Mesendoderm (in vitro differentiated cells): Measurements from ENCODE around the gene CCDC184.
"Not testable (repeated sequence)": the region's sequence is repeated elsewhere in the genome, so short reads cannot be mapped to it uniquely, and the experiment has no call there.

Source experiments
- DNase-seq: peaks from one replicate; pipeline ENCODE4 v3.0.0; 2013
- H2AK5ac ChIP-seq: 2 replicates; pipeline ENCODE4 v1.6.1; 2013; ENCODE audit warnings: low read length, inconsistent platforms
- H2BK120ac ChIP-seq: 2 replicates; pipeline ENCODE4 v1.6.1; 2013; ENCODE audit warnings: low read depth, mild to moderate bottlenecking, low read length, moderate library complexity, mixed read lengths
- H2BK15ac ChIP-seq: replicated peaks from 2 replicates; pipeline ENCODE4 v1.6.1; 2013; ENCODE audit warnings: low read depth, mild to moderate bottlenecking, moderate library complexity
- H2BK5ac ChIP-seq: 2 replicates; pipeline ENCODE4 v1.6.1; 2013; ENCODE audit warnings: low read length, inconsistent platforms
- H3K18ac ChIP-seq: 2 replicates; pipeline ENCODE4 v1.6.1; 2013; ENCODE audit warnings: mild to moderate bottlenecking, low read length, mixed read lengths
- H3K23ac ChIP-seq: one replicate; pipeline ENCODE4 v1.6.1; 2013; ENCODE audit warnings: low read length
- H3K27ac ChIP-seq: 2 replicates; pipeline ENCODE4 v1.5.1; 2013; ENCODE audit warnings: low read depth, mild to moderate bottlenecking, inconsistent platforms, low read length, moderate library complexity
- H3K27me3 ChIP-seq: 2 replicates; pipeline ENCODE4 v1.6.1; 2013; ENCODE audit warnings: low read length, control low read depth, mild to moderate bottlenecking, inconsistent platforms; ENCODE audit not compliant: insufficient read depth, poor library complexity
- H3K36me3 ChIP-seq: 2 replicates; pipeline ENCODE4 v1.6.1; 2013; ENCODE audit warnings: low read length, inconsistent platforms; ENCODE audit not compliant: control insufficient read depth, insufficient read depth
- H3K4ac ChIP-seq: one replicate; pipeline ENCODE4 v1.6.1; 2013; ENCODE audit warnings: low read depth, mild to moderate bottlenecking, low read length, moderate library complexity
- H3K4me1 ChIP-seq: 2 replicates; pipeline ENCODE4 v1.6.1; 2013; ENCODE audit warnings: low read depth, low read length, inconsistent platforms; ENCODE audit not compliant: control insufficient read depth
- H3K4me2 ChIP-seq: 2 replicates; pipeline ENCODE4 v1.6.1; 2013; ENCODE audit warnings: low read length
- H3K4me3 ChIP-seq: 2 replicates; pipeline ENCODE4 v1.5.1; 2013; ENCODE audit warnings: mild to moderate bottlenecking, low read length
- H3K56ac ChIP-seq: one replicate; pipeline ENCODE4 v1.6.1; 2013; ENCODE audit warnings: low read length
- H3K79me1 ChIP-seq: 2 replicates; pipeline ENCODE4 v1.6.1; 2013; ENCODE audit warnings: low read length, inconsistent platforms
- H3K79me2 ChIP-seq: 2 replicates; pipeline ENCODE4 v1.6.1; 2013; ENCODE audit warnings: mild to moderate bottlenecking, low read length; ENCODE audit not compliant: control insufficient read depth, insufficient read depth
- H3K9ac ChIP-seq: 2 replicates; pipeline ENCODE4 v1.6.1; 2013; ENCODE audit warnings: low read length, inconsistent platforms
- H4K5ac ChIP-seq: one replicate; pipeline ENCODE4 v1.6.1; 2013; ENCODE audit warnings: low read length
- H4K8ac ChIP-seq: one replicate; pipeline ENCODE4 v1.6.1; 2013; ENCODE audit warnings: low read depth, mild to moderate bottlenecking, control low read depth, low read length, moderate library complexity
- WGBS: extraction: QIAGEN DNeasy Blood & Tissue Kit; methylation state at CpG from one replicate; pipeline ENCODE4 v1.1.7; 2013; ENCODE audit warnings: low lambda C conversion rate, missing lambda C conversion rate; ENCODE audit not compliant: insufficient coverage; ENCODE audit errors: extremely low coverage; 5-methylcytosine and 5-hydroxymethylcytosine counted together

CCDC184 gene

DNA sequence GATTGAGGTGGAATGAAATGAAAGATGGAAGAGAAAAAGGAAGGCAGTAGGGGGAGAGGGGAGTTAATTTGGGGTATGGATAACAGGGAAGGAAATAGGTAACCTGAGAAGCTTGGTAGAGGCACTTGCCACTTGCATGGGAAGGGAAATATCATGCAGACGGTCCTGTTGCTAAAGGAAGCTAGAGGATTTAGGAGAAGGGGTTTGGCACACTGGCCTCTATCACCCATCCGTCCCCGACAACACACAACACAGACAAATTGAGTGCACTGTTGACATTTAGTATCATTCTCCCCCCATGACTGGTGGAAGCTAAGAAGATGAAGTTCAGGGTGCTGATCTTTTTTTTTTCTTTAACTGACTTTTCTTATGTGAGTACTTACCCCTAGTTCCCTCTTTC, 17.6 kb downstream of the CCDC184 start:
- no peak overlapping the region for H2BK5ac ChIP-seq
- H3K18ac ChIP-seq = no peak overlapping the region
- no peak overlapping the region for H3K4me3 ChIP-seq
- H3K27ac ChIP-seq = no peak overlapping the region
- no peak overlapping the region for H3K56ac ChIP-seq
- no peak overlapping the region for H3K4me2 ChIP-seq
- H3K9ac ChIP-seq = no peak overlapping the region
- H4K8ac ChIP-seq = no peak overlapping the region
- no peak overlapping the region for H2AK5ac ChIP-seq
- H2BK15ac ChIP-seq = no peak overlapping the region
- no peak overlapping the region for H3K4ac ChIP-seq
- H3K23ac ChIP-seq = no peak overlapping the region
- peaks cover 2% of the 10 kb centered on the region for H3K4me1 ChIP-seq
- no peaks in the 10 kb centered on the region for H3K79me1 ChIP-seq
- no peak overlapping the region for H2BK120ac ChIP-seq
- no CpG with 5 or more reads among the region's 3 CpGs for WGBS
- no peaks in the 10 kb centered on the region for H3K36me3 ChIP-seq
- H3K27me3 ChIP-seq = peaks cover 6% of the 10 kb centered on the region
- no peak for DNase-seq
- H4K5ac ChIP-seq = no peak overlapping the region
- H3K79me2 ChIP-seq = no peaks in the 10 kb centered on the region

DNA sequence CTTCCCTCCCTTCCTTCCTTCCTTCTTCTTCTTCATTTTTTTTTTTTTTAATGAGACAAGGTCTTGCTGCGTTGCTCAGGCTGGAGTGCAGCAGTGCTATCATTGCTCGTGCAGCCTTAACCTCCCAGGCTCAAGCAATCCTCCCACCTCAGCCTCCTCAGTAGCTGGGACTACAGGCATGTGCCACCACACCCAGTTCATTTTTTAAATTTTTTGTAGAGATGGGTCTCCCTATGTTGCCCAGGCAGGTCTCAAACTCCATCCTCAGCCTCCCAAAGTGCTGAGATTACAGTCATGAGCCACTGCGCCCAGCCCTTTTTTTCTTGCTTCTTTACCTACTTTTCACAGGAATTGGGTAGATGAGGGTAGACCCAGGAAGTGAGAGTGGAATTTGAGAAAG, 18.1 kb downstream of the CCDC184 start:
- H3K4me2 ChIP-seq = no peak overlapping the region
- no peak overlapping the region for H3K23ac ChIP-seq
- no peak overlapping the region for H3K18ac ChIP-seq
- no peak overlapping the region for H3K9ac ChIP-seq
- H2BK5ac ChIP-seq = no peak overlapping the region
- H3K27ac ChIP-seq = no peak overlapping the region
- H2BK120ac ChIP-seq = no peak overlapping the region
- H3K56ac ChIP-seq = no peak overlapping the region
- peaks cover 6% of the 10 kb centered on the region for H3K27me3 ChIP-seq
- H3K4ac ChIP-seq = no peak overlapping the region
- no peak overlapping the region for H2AK5ac ChIP-seq
- DNase-seq = no peak
- H2BK15ac ChIP-seq = no peak overlapping the region
- no CpG with 5 or more reads among the region's 3 CpGs for WGBS
- no peaks in the 10 kb centered on the region for H3K79me2 ChIP-seq
- H3K4me3 ChIP-seq = no peak overlapping the region
- peaks cover 2% of the 10 kb centered on the region for H3K4me1 ChIP-seq
- H3K79me1 ChIP-seq = no peaks in the 10 kb centered on the region
- no peaks in the 10 kb centered on the region for H3K36me3 ChIP-seq
- H4K8ac ChIP-seq = no peak overlapping the region
- H4K5ac ChIP-seq = no peak overlapping the region

DNA sequence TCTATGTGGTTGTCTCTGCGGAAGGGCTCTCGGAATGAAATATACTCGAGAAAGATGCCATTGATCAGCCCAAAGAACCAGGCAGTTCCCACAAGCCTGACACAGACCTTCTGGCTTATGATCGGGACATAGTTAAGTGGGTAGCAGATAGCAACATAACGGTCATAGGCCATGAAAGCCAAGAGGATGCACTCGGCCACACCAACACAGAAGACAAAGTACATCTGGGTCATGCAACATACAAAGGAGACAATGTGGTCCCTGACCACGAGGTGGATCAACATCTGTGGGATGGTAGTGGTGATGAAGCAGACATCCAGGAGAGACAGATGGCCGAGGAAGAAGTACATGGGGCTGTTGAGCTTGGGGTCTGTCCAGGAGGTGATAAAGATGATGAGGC, 19.3 kb downstream of the CCDC184 start:
- H3K27ac ChIP-seq = no peak overlapping the region
- H2BK15ac ChIP-seq = no peak overlapping the region
- peaks cover 6% of the 10 kb centered on the region for H3K27me3 ChIP-seq
- H2BK5ac ChIP-seq = no peak overlapping the region
- H3K36me3 ChIP-seq = no peaks in the 10 kb centered on the region
- no peak overlapping the region for H3K18ac ChIP-seq
- no peaks in the 10 kb centered on the region for H3K79me2 ChIP-seq
- no peaks in the 10 kb centered on the region for H3K79me1 ChIP-seq
- no peak overlapping the region for H3K4ac ChIP-seq
- H2AK5ac ChIP-seq = no peak overlapping the region
- H2BK120ac ChIP-seq = no peak overlapping the region
- H4K8ac ChIP-seq = no peak overlapping the region
- H4K5ac ChIP-seq = no peak overlapping the region
- no peak overlapping the region for H3K9ac ChIP-seq
- no peak overlapping the region for H3K23ac ChIP-seq
- WGBS = no CpG with 5 or more reads among the region's 8 CpGs
- H3K4me2 ChIP-seq = no peak overlapping the region
- no peaks in the 10 kb centered on the region for H3K4me1 ChIP-seq
- no peak for DNase-seq
- H3K56ac ChIP-seq = no peak overlapping the region
- H3K4me3 ChIP-seq = no peak overlapping the region

DNA sequence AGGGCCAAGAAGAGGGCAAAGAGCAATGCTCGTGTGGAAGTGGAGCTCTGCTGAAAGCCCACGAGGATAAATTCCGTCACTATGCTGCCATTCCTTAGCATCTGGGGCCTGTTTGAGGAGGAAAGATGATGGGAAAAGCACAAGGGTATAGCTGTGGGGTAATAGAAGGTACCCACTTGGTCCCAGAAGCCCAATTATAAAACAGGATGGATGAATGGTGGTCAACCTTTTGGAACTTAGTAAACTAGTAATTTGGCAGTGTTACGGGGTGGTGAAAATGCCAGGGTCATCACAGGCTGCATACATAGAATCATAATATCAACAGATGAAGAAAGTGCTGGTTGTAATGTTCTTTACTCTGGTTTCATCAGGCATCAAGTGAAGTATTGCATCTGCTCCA, 19.7 kb downstream of the CCDC184 start, which contains the start of gene OR10AD1:
OR10AD1 (minus strand) TSS at position 101 of the 400 bp plus-strand sequence; CDS start at position 101, 0 bp downstream.
- Histone ChIP-seq H2AK5ac (no peak within 1 kb of the TSS), H2BK5ac (no peak within 1 kb of the TSS), H3K23ac (no peak within 1 kb of the TSS), H3K9ac (no peak within 1 kb of the TSS), H2BK15ac (no peak within 1 kb of the TSS), H3K56ac (no peak within 1 kb of the TSS), H3K27ac (no peak within 1 kb of the TSS), H3K79me1 (no peaks in the 10 kb centered on the region), H4K8ac (no peak within 1 kb of the TSS), H3K79me2 (no peaks in the 10 kb centered on the region), H3K4me3 (no peak within 1 kb of the TSS), H4K5ac (no peak within 1 kb of the TSS), H3K4ac (no peak within 1 kb of the TSS), H3K27me3 (peaks cover 6% of the 10 kb centered on the region), H3K36me3 (no peaks in the 10 kb centered on the region), H3K18ac (no peak within 1 kb of the TSS), H3K4me2 (no peak within 1 kb of the TSS), H2BK120ac (no peak within 1 kb of the TSS), H3K4me1 (no peaks in the 10 kb centered on the region)
- WGBS = no CpG with 5 or more reads among the region's 4 CpGs
- DNase-seq = no peak

GRCh38 chr12:48209495-48209894, 26.1 kb downstream of the CCDC184 start:
- H3K56ac ChIP-seq, H2BK15ac ChIP-seq, H3K79me2 ChIP-seq, H2BK5ac ChIP-seq, H3K4me1 ChIP-seq, H3K4me3 ChIP-seq, H4K8ac ChIP-seq, H3K23ac ChIP-seq, H3K27ac ChIP-seq, H3K27me3 ChIP-seq, H3K18ac ChIP-seq, H2BK120ac ChIP-seq, H3K4ac ChIP-seq, H3K36me3 ChIP-seq, H3K79me1 ChIP-seq, H4K5ac ChIP-seq, H3K4me2 ChIP-seq, H2AK5ac ChIP-seq, DNase-seq, H3K9ac ChIP-seq: not testable (repeated sequence)
- WGBS = no CpG with 5 or more reads among the region's 2 CpGs

DNA sequence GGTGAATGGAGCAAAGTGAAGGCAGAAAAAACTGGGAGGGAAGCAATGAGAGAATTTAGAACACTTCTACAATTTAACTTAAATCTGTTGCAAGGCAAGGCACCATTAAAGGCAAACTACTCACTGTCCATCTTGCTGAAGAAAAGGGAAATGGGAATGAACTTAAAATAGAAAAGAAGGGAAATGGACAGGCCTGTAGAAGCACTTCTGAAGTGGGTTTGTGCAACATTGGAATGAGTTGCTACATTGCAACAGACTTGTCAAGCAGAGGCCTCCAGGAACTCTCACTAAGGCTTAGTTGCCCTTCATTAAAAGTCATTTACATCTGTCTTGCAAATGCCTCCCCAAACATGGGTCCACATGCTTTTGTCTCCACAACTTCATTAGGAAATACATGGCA, 33.3 kb downstream of the CCDC184 start:
- Histone ChIP-seq H3K18ac (no peak overlapping the region), H3K36me3 (no peaks in the 10 kb centered on the region), H3K79me1 (no peaks in the 10 kb centered on the region), H3K27ac (no peak overlapping the region), H2BK5ac (no peak overlapping the region), H3K4ac (no peak overlapping the region), H4K8ac (no peak overlapping the region), H2BK15ac (no peak overlapping the region), H4K5ac (no peak overlapping the region), H3K4me3 (no peak overlapping the region), H3K4me1 (no peaks in the 10 kb centered on the region), H3K9ac (no peak overlapping the region), H3K56ac (no peak overlapping the region), H3K79me2 (no peaks in the 10 kb centered on the region), H2BK120ac (no peak overlapping the region), H2AK5ac (no peak overlapping the region), H3K4me2 (no peak overlapping the region), H3K23ac (no peak overlapping the region), H3K27me3 (no peaks in the 10 kb centered on the region)
- DNase-seq = no peak
